HepG2 (cell line): ENCODE measurements around the gene DPH7. TPM values are rescaled to one million over a fixed set of nuclear protein-coding genes. Genes with fewer than 3 reads are reported as not detected.
A peak's percentile ranks its signal among the peaks of the same experiment; 100 is the strongest.

ENCODE experiments used
- DNMT3B ChIP-seq: conservative IDR thresholded peaks from 2 replicates; pipeline ENCODE4 v1.6.1; 2016; ENCODE audit warnings: missing biosample characterization, control low read depth
- DR1 ChIP-seq: sonication (generic); formaldehyde crosslinking; IDR thresholded peaks from 2 replicates; pipeline ENCODE4 v1.8.0; 2021; ENCODE audit warnings: mild to moderate bottlenecking, missing genetic modification reagents, inconsistent platforms
- FOXK1 ChIP-seq: sonication (generic); formaldehyde crosslinking; IDR thresholded peaks from 2 replicates; pipeline ENCODE4 v1.4.0; 2020; ENCODE audit warnings: low read depth, missing genetic modification reagents, borderline replicate concordance
- GPN1 ChIP-seq: sonication (generic); formaldehyde crosslinking; IDR thresholded peaks from 2 replicates; pipeline ENCODE4 v1.5.1; 2020; ENCODE audit warnings: missing genetic modification reagents, borderline replicate concordance
- HDAC6 ChIP-seq: fragments of 200-600 bp; sonication (generic); IDR thresholded peaks from 2 replicates; pipeline ENCODE4 v1.7.0; 2017; ENCODE audit warnings: mild to moderate bottlenecking, antibody characterized with exemption, low read length, low read depth
- KDM4B ChIP-seq: sonication (generic); formaldehyde crosslinking; IDR thresholded peaks from 2 replicates; pipeline ENCODE4 v1.4.0; 2020; ENCODE audit warnings: missing genetic modification reagents
- NFYB ChIP-seq: sonication (generic); formaldehyde crosslinking; IDR thresholded peaks from 2 replicates; pipeline ENCODE4 v1.4.0; 2020; ENCODE audit warnings: missing genetic modification reagents
- NRL ChIP-seq: sonication (generic); formaldehyde crosslinking; IDR thresholded peaks from 2 replicates; pipeline ENCODE4 v1.5.0; 2020; ENCODE audit warnings: missing genetic modification reagents, mild to moderate bottlenecking, moderate library complexity, borderline replicate concordance
- PCBP1 ChIP-seq: fragments of 200-400 bp; formaldehyde crosslinking; IDR thresholded peaks from 2 replicates; pipeline ENCODE4 v1.6.1; 2017; ENCODE audit warnings: mild to moderate bottlenecking, low read depth, low read length, borderline replicate concordance
- POLR2AphosphoS5 ChIP-seq: IDR thresholded peaks from 2 replicates; pipeline ENCODE4 v1.6.1; 2012; ENCODE audit warnings: low read depth, low read length
- RELA ChIP-seq: sonication (generic); formaldehyde crosslinking; IDR thresholded peaks from 2 replicates; pipeline ENCODE4 v1.4.0; 2020; ENCODE audit warnings: missing genetic modification reagents
- RFXAP ChIP-seq: sonication (generic); formaldehyde crosslinking; IDR thresholded peaks from 2 replicates; pipeline ENCODE4 v1.4.0; 2020; ENCODE audit warnings: missing genetic modification reagents, borderline replicate concordance
- SPEN ChIP-seq: sonication (generic); formaldehyde crosslinking; IDR thresholded peaks from 2 replicates; pipeline ENCODE4 v1.5.1; 2020; ENCODE audit warnings: low read depth, mild to moderate bottlenecking, missing genetic modification reagents
- TBP ChIP-seq: sonication (generic); formaldehyde crosslinking; IDR thresholded peaks from 2 replicates; pipeline ENCODE4 v1.5.0; 2020; ENCODE audit warnings: missing genetic modification reagents
- TEAD2 ChIP-seq: sonication (generic); formaldehyde crosslinking; IDR thresholded peaks from 2 replicates; pipeline ENCODE4 v1.9.0; 2021; ENCODE audit warnings: missing genetic modification reagents
- ZNF251 ChIP-seq: sonication (generic); formaldehyde crosslinking; IDR thresholded peaks from 2 replicates; pipeline ENCODE4 v1.9.0; 2021; ENCODE audit warnings: mild to moderate bottlenecking, missing genetic modification reagents
- ZNF3 ChIP-seq: IDR thresholded peaks from 2 replicates; pipeline ENCODE4 v1.7.0; 2017; ENCODE audit warnings: inconsistent platforms
- ZNF337 ChIP-seq: sonication (generic); formaldehyde crosslinking; IDR thresholded peaks from 2 replicates; pipeline ENCODE4 v1.5.1; 2020; ENCODE audit warnings: missing genetic modification reagents, low read depth, mild to moderate bottlenecking, borderline replicate concordance
- ZNF567 ChIP-seq: sonication (generic); formaldehyde crosslinking; IDR thresholded peaks from 2 replicates; pipeline ENCODE4 v1.8.1; 2023; ENCODE audit warnings: mild to moderate bottlenecking, missing genetic modification reagents, borderline replicate concordance
- ZNF670 ChIP-seq: sonication (generic); formaldehyde crosslinking; IDR thresholded peaks from 2 replicates; pipeline ENCODE4 v1.8.0; 2022; ENCODE audit warnings: mild to moderate bottlenecking, missing genetic modification reagents, borderline replicate concordance
- ZNF749 ChIP-seq: sonication (generic); formaldehyde crosslinking; IDR thresholded peaks from 2 replicates; pipeline ENCODE4 v1.8.0; 2022; ENCODE audit warnings: mild to moderate bottlenecking, missing genetic modification reagents, moderate library complexity, borderline replicate concordance
- ZNF816 ChIP-seq: sonication (generic); formaldehyde crosslinking; IDR thresholded peaks from 2 replicates; pipeline ENCODE4 v1.8.0; 2022; ENCODE audit warnings: missing genetic modification reagents, mild to moderate bottlenecking, borderline replicate concordance
- polyA plus RNA-seq, 8 experiments: library from polyadenylated mRNA; depleted of rRNA in 3 of 8; stranded (reverse) in 7 of 8; unstranded in 1 of 8; fragments of >200 nt; fragmentation: Illumina TruSeq in 4 of 8; extraction: Trizol in 4 of 8; gene quantifications; 2 replicates each; pipeline versions ENCODE4 v1.2.1 to v1.2.3, GENCODE V29; 2011 to 2016; ENCODE audit warnings: low read depth in 4 of 8, missing spikeins in 1 of 8, mixed read lengths in 1 of 8; ENCODE audit not compliant: insufficient read depth in 1 of 8
- total RNA-seq, 5 experiments: library from RNA; depleted of rRNA; stranded (reverse); fragments of >200 nt; fragmentation: Illumina TruSeq; extraction: Trizol; gene quantifications; 2 replicates each; pipeline ENCODE4 v1.2.3, GENCODE V29; 2016; ENCODE audit warnings: low read depth in 1 of 5
- TF ChIP-seq, protein P1 (sequence below): sonication (generic); formaldehyde crosslinking; IDR thresholded peaks from 2 replicates; pipeline ENCODE4 v1.4.0; 2020; ENCODE audit warnings: mild to moderate bottlenecking, missing genetic modification reagents
- TF ChIP-seq, protein P2 (sequence below): sonication (generic); formaldehyde crosslinking; IDR thresholded peaks from 2 replicates; pipeline ENCODE4 v1.4.0; 2020; ENCODE audit warnings: mild to moderate bottlenecking, missing genetic modification reagents
- TF ChIP-seq, protein P3 (sequence below): sonication (generic); formaldehyde crosslinking; conservative IDR thresholded peaks from 2 replicates; pipeline ENCODE4 v1.8.0; 2022; ENCODE audit warnings: low read depth, missing genetic modification reagents
- TF ChIP-seq, protein P4 (sequence below): sonication (generic); formaldehyde crosslinking; IDR thresholded peaks from 2 replicates; pipeline ENCODE4 v1.4.0; 2020; ENCODE audit warnings: low read depth, mild to moderate bottlenecking, missing genetic modification reagents

The DPH7 gene
- total and polyA plus RNA-seq, 2 of the 13 experiments (the other 11 are each of a cell fraction or from before 2014, with no cell fraction given): 27.6 to 31.6 TPM

DNA sequence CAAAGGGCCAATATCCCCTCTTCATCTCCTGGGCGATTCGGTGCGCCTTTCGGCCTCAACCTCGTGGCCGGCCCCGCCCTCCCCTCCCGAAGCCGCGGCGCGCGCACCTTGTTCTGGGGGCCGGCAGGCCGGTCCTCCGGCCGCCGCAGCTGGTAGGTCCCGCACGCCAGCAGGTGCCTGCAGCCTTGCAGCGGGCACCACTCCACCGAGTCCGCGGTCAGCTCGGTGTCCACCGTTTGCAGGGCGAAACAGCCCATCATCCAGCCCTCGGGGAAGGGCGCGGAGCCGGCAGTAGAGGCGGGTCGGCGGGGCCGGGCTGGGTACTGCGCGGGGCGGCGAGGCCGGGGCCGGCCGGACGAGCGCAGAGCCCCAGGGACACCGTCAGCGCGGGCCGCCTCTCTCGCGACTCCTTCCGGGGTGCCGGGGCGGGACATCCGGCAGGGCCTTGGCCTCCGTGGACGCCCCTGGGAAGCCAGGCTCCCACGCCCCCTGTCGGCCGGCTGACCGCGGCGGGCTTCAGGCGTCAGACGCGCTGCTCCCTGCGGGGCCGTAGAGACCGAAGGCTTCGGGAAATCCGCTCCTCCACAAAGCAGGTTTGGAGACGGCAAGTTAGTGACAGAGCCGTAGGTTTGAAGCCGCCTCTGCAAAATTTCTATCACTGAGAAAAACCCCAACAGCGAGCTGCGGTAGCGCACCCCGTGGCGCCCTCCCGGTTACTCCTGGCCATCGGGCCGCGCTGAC, at the start of gene DPH7 (continued):
- TF ChIP-seq FOXK1 (peak; percentile 52; the same call in 1 of the 2 replicates), ZNF337 (no peak), ZNF3 (CRISPR knock-in tag) (no peak), HDAC6 (no peak), ZNF816 (CRISPR knock-in tag) (no peak), DNMT3B (no peak), ZNF670 (CRISPR knock-in tag) (0 out of 2 replicates have a peak, but pooled peaks have one; percentile 22), DR1 (CRISPR knock-in tag) (peak; percentile 49), ZNF749 (CRISPR knock-in tag) (0 out of 2 replicates have a peak, but pooled peaks have one; percentile 50), RELA (peak; percentile 84; the same call in 1 of the 2 replicates), GPN1 (no peak), TBP (CRISPR knock-in tag) (no peak), SPEN (CRISPR knock-in tag) (peak; percentile 95), PCBP1 (no peak), RFXAP (CRISPR knock-in tag) (peak; percentile 84), ZNF567 (CRISPR knock-in tag) (no peak), NFYB (CRISPR knock-in tag) (peak; percentile 47; the same call in 1 of the 2 replicates), ZNF251 (CRISPR knock-in tag) (no peak), NRL (CRISPR knock-in tag) (no peak), POLR2AphosphoS5 (peak; percentile 69), KDM4B (peak; percentile 63; the same call in 1 of the 2 replicates), TEAD2 (CRISPR knock-in tag) (no peak)
- TF ChIP-seq, protein P1, sequence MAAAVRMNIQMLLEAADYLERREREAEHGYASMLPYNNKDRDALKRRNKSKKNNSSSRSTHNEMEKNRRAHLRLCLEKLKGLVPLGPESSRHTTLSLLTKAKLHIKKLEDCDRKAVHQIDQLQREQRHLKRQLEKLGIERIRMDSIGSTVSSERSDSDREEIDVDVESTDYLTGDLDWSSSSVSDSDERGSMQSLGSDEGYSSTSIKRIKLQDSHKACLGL (CRISPR knock-in tag): peak; percentile 50; the same call in 1 of the 2 replicates
- TF ChIP-seq, protein P2, sequence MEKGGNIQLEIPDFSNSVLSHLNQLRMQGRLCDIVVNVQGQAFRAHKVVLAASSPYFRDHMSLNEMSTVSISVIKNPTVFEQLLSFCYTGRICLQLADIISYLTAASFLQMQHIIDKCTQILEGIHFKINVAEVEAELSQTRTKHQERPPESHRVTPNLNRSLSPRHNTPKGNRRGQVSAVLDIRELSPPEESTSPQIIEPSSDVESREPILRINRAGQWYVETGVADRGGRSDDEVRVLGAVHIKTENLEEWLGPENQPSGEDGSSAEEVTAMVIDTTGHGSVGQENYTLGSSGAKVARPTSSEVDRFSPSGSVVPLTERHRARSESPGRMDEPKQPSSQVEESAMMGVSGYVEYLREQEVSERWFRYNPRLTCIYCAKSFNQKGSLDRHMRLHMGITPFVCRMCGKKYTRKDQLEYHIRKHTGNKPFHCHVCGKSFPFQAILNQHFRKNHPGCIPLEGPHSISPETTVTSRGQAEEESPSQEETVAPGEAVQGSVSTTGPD: no peak
- TF ChIP-seq, protein P3, sequence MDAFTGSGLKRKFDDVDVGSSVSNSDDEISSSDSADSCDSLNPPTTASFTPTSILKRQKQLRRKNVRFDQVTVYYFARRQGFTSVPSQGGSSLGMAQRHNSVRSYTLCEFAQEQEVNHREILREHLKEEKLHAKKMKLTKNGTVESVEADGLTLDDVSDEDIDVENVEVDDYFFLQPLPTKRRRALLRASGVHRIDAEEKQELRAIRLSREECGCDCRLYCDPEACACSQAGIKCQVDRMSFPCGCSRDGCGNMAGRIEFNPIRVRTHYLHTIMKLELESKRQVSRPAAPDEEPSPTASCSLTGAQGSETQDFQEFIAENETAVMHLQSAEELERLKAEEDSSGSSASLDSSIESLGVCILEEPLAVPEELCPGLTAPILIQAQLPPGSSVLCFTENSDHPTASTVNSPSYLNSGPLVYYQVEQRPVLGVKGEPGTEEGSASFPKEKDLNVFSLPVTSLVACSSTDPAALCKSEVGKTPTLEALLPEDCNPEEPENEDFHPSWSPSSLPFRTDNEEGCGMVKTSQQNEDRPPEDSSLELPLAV (CRISPR knock-in tag): no peak
- TF ChIP-seq, protein P4, sequence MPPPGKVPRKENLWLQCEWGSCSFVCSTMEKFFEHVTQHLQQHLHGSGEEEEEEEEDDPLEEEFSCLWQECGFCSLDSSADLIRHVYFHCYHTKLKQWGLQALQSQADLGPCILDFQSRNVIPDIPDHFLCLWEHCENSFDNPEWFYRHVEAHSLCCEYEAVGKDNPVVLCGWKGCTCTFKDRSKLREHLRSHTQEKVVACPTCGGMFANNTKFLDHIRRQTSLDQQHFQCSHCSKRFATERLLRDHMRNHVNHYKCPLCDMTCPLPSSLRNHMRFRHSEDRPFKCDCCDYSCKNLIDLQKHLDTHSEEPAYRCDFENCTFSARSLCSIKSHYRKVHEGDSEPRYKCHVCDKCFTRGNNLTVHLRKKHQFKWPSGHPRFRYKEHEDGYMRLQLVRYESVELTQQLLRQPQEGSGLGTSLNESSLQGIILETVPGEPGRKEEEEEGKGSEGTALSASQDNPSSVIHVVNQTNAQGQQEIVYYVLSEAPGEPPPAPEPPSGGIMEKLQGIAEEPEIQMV (CRISPR knock-in tag): no peak; the same call in 1 of the 2 replicates
